CD4-positive, alpha-beta T cell treated with Interleukin-17A for 1 hour (primary cell): ENCODE data around the gene LSS.

Experiments
- DNase-seq: peaks from one replicate; pipeline ENCODE4 v3.0.0-alpha.2; 2020

The LSS gene

GRCh38 chr21:46218906-46219590 is 9.5 kb downstream of the LSS start:
- no peak for DNase-seq

- DNase-seq, result no peak
These were observed 10.9 kb downstream of the LSS start for GRCh38 chr21:46217511-46218196.

DNA sequence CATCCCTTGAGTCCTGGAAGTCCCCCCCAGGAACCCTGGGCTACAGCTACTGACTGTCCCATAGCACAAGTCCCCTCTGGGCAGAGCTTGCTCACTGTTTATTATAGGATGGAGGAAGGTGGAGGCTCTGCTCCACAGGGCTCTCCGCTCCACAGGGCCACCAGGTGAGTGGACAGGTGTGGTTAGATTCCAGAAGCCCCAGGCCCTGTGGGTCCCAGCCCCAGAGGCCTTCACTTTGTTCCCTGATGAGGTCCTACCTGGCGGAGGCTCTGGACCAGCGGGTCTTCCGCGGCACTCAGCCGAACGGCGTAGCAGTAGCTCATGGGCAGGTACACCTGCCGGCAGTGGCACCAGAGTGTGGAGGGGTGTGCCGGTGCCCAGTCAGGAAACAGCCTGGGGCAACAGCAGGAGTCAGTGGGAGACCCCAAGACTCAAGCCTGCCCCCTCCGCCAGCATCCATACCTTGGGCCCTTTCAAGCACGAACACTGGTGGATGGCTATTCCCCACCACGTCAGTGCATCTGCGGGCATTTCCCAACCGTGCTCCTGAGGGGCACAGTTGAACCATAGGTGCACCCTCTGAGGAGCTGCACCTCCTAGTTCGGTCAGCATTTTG is 12.3 kb downstream of the LSS start:
- DNase-seq, result no peak

DNA sequence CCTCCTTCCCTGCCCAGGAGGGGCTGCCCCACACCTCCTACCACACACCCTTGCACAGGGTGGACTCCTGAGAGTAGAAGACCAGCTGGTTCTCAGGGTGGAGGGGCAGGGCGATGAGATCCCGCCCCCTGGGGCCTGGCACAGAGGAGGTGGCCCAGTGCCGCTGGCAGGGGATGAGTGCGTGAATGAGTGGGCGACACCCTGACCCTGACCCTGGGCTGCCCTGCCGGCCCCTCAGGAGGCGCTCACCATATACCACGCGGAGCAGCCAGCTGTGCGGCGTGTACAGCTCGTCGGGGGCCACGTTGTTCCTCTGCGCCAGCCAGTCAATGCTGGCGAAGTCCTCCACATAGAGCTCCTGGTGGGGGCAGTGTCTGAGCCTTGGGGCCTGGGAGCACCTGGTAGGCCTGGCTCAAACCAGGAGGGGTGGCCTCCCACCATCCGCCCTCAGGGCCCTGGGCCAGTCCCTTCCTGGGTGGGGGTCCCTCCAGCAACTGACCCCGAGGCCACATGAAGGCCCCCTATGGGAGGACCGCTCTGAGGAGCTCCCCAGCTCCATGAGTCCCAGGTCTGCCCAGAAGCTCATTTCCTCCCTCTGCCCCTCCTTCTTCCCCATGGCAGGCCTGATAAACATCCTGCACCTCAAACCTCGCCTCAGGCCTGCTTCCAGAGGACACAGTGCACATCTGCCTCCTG is 13.0 kb downstream of the LSS start:
- DNase-seq, result no peak

DNA sequence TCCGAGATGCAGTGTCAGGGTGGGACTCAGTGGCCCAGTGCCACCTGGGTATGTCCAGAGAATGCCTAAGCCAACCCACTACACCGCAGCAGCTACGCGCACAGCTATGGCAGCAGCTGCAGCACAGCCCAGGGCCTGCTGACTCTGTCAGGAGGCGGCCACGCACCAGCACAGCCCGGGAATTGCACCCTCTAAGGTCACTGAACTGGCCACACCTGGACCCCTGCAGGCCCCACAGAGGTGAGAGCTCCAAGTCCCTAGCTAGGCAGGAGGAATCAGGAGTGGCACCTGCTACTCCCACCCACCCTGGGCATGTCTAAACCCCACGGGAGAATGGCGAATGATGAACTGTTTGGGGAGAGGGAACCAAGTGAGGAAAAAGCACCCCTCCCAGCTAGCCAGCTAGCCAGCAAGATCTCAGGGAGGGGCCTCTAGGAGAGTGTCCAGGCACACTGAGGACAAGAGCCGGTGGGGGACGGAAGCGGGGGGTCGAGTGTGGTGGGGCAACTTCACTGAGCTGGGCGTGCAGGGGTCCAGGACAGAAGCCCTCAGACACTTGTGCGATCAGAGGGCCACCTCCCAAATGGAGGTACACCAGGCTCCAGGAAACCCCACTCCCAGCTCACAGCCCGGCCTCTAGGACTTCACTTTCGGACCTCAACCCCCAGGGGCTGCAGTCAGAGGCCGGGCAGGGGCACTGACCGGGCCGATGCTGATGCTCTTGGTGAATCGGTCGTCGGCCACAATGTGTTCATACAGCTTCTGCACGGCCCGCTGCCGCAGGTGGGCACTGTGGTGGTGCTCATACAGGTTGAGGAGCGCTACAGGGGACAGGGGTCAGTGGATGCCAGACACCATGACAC is 13.9 kb downstream of the LSS start:
- no peak for DNase-seq

DNA sequence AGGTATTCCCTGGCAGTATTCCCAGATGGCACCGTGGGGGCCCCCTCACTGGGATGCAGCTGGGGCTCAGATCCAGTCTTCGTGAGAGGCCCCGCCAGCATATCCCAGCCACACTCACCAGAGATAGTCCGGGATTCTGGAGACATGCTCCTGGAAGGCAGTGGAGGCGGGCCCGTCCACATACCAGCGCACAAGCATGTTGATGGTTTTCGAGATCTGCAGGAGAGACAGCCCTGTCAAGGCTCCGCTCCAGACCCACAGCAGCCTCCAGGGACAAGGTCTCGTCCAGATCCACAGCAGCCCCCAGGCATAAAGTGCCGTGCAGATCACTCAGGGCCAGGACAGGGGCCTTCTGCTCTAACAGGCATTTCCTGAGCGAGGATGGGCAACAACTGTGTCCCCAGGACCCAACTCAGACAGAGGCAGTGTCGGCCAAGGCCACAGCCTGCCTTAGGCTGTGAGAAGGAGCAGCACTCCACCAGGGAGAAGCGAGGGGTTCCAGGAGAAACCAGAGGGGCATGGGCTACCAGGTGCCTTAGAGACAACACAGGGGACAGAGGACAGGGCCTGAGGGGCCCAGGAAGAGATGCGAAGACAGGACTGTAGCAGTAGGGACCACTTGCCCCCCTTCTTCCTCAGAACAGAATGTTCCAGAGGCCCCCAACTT is 14.8 kb downstream of the LSS start:
- no peak for DNase-seq

DNA sequence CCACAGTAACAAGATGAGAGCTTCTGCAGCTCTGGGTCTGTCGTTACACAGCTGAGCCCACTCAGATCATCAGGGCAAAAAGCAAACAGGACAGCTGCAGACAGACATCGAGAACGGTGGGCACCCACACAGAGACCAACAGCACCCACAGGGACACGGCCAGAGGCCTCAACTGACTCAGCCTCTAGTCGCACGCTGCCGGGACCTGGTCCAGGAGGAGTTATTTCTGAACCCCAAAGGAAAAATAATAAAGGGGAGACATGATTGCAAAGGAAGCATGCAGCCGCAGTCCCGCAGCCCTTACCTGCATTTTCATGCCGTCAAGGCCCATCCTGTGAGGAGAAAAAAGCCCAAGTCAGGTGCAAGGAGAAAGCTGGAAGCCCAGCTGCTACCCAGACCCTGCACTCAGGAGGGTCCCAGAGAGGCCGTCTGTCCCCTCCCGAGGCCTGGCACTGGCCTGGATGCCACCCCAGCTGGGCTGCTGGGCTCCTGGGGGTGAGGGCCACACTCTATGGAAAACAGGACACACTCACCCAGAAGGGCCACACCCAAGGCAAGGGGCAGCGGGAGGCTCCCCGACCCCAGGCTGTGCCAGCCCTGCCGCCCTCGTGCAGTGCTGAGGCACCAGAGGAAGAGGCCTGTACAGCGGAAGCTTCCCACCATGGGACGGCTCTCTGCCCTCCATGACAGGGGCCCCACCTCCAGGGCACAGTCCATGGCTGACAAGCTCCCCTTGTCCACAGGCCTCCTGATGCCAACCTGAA is 15.7 kb downstream of the LSS start:
- DNase-seq, result no peak

- DNase-seq, result no peak
These were observed 16.5 kb downstream of the LSS start for GRCh38 chr21:46211786-46212720.

GRCh38 chr21:46211376-46211775 is 17.2 kb downstream of the LSS start:
- DNase-seq, result no peak

DNA sequence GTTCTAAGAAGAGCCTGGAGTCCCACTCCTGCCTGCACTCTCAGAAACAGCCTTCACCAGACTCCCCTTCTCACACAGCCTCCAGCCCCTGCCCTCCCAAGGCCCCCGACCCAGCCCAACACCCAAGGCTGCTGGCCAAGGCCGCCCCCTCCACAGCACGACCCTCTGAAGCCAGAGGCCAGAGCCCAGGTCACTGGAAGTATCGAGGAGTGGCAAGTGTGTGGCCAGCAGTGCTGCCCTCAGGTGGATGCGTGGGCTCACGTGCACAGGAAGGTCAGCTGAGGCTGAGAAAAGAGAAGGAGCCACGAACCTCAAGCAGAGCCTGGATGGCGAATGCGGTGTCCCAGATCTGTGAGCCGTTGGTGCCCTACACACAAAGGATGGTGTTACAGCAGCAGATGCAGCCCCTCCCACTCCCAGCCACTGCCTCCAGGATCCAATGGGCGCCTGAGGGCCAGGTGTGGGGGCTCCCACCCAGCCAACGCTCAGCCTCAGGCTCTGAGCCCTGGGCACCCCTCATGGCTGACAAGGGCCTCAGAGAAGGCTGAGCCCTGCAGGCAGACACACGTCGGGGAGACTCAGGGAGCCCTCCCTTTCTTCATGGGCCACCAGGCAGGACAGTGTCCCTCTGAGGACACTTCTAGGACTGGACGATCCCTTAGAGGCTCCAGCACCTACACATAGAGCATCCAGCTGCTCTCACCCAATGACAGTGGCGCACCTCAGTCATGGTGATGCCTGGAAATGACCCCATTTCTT is 18.0 kb downstream of the LSS start:
- no peak for DNase-seq

DNA sequence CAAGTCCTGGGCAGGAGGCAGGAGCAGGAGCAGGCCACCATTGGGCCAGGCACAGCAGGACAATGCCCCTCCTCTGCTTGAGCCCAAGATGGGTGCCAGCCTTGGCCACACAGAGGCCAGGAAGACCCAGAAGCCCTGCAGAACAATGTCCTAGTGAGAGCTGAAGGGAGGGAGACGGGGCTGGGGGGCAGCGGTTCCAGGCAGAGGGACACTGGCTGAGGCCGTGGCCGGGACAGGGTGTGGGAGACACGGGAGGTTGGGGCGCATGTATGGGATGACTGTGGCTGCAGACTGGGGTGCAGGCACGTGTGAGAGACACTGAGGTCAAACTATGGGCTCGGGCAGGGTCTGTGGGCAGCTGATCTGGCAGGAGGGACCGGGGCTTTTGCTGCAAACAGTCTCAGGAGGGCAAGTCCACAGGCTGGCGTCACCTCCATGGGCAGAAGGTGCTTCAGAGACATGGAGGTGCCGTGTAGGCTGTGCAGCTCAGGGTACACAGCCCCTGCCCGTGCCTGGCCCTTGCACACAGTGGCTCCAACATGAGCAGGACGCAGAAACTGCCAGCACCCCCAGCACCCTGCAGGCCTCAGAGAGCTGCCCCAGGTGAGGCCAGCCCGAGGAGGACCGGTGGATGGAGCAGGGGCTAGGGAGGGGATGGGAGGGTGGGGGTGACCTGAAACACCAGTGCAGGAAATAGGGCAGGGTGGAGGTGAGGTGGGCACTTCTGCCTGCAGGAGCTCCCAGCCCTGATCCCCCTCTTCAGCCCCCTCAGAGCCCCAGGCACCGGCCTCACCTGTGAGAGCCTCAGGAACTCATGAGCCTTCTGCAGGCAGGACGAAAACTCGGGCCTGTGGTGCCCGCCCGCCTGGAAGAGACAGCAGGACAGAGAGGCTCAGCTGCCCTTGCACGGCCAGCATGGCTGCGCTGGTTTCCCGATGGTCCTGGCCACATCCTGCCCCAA is 19.5 kb downstream of the LSS start:
- no peak for DNase-seq

GRCh38 chr21:46207920-46208591 is 20.5 kb downstream of the LSS start:
- no peak for DNase-seq

DNA sequence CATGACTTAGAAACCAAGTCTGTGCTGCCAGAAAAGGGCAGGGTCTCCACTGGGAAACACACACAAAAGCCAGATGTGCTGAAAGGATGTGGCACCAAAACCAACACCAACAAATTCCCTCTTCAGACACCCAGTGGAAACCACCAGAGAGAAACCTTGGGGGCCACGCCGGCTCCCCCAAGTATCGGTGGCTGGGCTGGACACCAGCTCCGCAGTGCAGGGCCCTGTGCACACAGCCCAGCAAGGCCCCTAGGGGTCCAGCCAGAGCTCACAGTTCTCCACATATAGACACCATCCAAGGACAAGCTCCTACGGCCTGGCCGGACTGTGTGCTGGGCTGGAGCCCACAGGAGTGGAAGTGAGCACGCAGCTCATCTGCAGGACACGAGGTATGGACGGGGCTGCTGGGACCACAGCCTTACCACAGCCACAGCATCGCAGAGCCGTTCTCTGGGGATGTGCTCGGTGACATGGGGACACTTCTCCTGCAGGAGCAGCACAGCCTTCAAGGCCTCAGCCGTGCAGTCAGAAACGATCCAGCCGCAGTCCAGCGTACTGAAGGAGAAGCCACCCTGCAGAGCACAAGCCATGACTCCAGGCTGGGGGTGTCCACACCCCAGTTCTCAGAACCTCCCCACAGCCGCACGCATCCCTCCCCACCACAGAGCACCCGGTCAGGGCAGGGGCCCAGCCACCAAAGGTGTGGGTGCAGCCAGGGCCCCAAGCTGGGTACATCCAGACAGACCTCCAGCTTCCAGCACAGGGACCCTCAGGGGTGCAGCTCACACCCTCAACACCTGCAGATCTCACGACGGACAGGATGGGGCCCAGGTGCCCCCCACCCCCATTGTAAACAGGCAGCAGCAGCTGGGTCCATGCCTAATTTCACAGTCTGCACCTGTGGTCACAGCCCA is 21.3 kb downstream of the LSS start:
- DNase-seq, result no peak

- no peak for DNase-seq
These were observed 22.2 kb downstream of the LSS start for GRCh38 chr21:46206163-46207005.

DNA sequence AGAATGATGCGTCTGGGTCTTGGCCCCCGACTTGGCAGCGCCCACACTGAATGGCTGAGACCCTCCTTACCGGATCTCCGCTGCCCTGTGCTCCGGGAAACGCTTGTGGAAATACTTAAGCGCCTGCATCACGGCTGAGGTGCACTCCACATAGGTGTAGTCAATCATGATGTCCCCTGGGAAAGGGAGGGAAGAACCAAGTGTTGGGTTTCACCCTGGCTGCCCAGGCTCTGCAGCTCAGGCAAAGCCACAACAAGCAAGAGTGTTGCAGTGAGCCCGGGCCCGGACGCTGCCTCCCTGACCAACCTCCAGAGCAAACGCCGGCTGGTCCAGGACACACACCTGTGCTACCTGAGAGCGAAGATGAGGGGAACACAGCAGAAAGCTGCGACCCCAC is 22.8 kb downstream of the LSS start:
- no peak for DNase-seq

DNA sequence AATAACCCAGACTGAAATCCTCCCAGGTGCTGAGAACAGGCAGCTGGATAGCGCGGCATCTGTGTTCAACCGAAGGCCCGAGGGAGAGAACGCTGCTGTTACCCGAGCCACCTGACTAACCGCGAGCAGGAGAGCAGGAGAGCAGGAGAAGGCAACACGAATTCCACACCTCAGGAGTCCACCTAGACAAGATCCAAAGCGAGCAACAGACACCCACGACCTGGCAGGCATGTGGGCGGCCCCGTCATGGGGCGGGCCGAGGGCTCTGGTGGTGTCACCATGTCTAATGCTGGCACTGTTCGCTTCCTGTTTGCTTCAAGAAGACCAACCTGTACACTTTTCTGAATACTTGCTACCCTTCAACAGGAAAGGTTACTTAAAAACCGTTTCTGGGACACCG is 23.4 kb downstream of the LSS start:
- no peak for DNase-seq
